Lower lobe of right lung (tissue), 2 donors: ENCODE data around the gene RANBP3L. TPM values are rescaled to one million over a fixed set of nuclear protein-coding genes. Genes with fewer than 3 reads are reported as not detected.

Experiments used
- ATAC-seq, 2 donors: fragments of 200-7000 bp; cut with Tn5 transposase; one replicate each; pipeline ENCODE4 v1.9.1; 2020 to 2022; ENCODE audit warnings: mild to moderate bottlenecking in 2 of 2, moderate library complexity in 2 of 2
- DNase-seq: peaks from one replicate; pipeline ENCODE4 v3.0.0-alpha.2; 2020
- H3K27ac ChIP-seq: fragments of 200-600 bp; one replicate; pipeline ENCODE4 v1.8.0; 2022
- H3K27me3 ChIP-seq: fragments of 200-600 bp; one replicate; pipeline ENCODE4 v1.8.0; 2022; ENCODE audit warnings: low read depth
- H3K36me3 ChIP-seq: fragments of 200-600 bp; one replicate; pipeline ENCODE4 v1.8.0; 2022; ENCODE audit warnings: mild to moderate bottlenecking
- H3K4me1 ChIP-seq: fragments of 200-600 bp; one replicate; pipeline ENCODE4 v1.8.0; 2022
- H3K4me3 ChIP-seq: fragments of 200-600 bp; one replicate; pipeline ENCODE4 v1.8.0; 2022; ENCODE audit warnings: mild to moderate bottlenecking
- H3K9me3 ChIP-seq: fragments of 200-600 bp; one replicate; pipeline ENCODE4 v1.8.0; 2022
- intact Hi-C: fragments of 100-400 bp; cut with DNase I; formaldehyde crosslinking; loops from one replicate; pipeline ENCODE4 v1.11.0; 2022
- total RNA-seq: library from RNA; stranded (reverse); fragmentation: NEBNext Ultra II Directional; extraction: Animal tissue kit (Norgen Biotek cat#: 25700); gene quantifications from one replicate; pipeline ENCODE4 v1.2.1, GENCODE V29; 2021
- TF ChIP-seq, protein P1 (sequence below): fragments of 200-600 bp; IDR thresholded peaks from one replicate; pipeline ENCODE4 v1.8.0; 2022; ENCODE audit warnings: antibody characterized with exemption, mild to moderate bottlenecking
- donor health status: DM: no; HTN: yes; CAD: no; lungs with severe emphysema.

The RANBP3L gene
- total RNA-seq, 1 donor from 2014 or later = 2.8 TPM

DNA sequence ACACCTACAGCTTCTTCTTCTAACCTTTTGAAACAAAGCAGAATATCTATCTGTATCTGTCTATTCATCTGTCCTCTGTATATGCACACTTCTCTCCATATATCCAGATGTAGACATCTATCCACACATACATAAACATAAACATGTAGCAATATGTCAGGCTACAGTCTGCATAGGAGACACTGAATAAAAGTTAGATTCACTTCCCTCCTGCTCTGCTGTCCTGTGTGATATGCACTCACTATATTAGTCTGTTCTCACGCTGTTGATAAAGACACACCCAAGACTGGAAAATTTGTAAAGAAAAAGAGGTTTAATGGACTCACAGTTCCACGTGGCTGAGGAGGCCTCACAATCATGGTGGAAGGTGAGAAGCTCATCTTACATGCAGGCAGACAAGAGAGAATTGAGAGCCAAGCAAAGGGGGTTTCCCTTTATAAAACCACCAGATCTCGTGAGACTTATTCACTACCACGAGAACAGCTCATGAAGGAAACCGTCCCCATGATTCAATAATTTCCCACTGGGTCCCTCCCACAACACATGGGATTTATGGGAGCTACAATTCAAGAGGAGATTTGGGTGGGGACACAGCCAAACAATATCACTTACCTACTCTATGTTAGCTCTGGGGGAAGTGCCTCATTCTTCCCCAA is 24.1 kb downstream of the RANBP3L start:
- Histone ChIP-seq H3K9me3 (no peaks in the 10 kb centered on the region), H3K4me1 (no peaks in the 10 kb centered on the region), H3K27ac (no peak overlapping the region), H3K36me3 (no peaks in the 10 kb centered on the region), H3K4me3 (no peak overlapping the region), H3K27me3 (no peaks in the 10 kb centered on the region)
- intact Hi-C loops = no loop called here
- ATAC-seq (no peak), DNase-seq (no peak)
- TF ChIP-seq, protein P1, sequence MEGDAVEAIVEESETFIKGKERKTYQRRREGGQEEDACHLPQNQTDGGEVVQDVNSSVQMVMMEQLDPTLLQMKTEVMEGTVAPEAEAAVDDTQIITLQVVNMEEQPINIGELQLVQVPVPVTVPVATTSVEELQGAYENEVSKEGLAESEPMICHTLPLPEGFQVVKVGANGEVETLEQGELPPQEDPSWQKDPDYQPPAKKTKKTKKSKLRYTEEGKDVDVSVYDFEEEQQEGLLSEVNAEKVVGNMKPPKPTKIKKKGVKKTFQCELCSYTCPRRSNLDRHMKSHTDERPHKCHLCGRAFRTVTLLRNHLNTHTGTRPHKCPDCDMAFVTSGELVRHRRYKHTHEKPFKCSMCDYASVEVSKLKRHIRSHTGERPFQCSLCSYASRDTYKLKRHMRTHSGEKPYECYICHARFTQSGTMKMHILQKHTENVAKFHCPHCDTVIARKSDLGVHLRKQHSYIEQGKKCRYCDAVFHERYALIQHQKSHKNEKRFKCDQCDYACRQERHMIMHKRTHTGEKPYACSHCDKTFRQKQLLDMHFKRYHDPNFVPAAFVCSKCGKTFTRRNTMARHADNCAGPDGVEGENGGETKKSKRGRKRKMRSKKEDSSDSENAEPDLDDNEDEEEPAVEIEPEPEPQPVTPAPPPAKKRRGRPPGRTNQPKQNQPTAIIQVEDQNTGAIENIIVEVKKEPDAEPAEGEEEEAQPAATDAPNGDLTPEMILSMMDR = no peak

DNA sequence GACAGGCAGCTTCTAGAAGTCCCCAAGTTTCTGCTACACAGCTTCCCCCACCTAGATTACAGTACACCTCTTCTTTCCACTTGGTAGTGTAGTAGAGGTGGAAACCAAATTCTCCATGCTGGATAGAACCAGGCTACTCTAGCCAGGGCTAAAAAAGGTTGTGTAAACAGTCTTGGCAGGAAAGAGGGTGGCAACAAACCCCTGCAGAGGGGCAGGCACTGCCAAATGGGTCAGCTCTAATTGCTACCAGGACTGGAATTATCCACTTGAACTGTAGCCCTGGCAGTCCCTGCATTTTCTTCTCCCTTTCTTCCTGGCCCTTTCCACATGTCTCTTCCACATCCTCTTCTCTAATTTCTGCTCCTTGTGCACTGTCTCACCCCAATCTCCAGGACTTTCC is 24.8 kb downstream of the RANBP3L start:
- ATAC-seq = no peak
- no peak for DNase-seq
- Histone ChIP-seq H3K4me1 (no peaks in the 10 kb centered on the region), H3K27ac (no peak overlapping the region), H3K27me3 (no peaks in the 10 kb centered on the region), H3K36me3 (no peaks in the 10 kb centered on the region), H3K9me3 (no peaks in the 10 kb centered on the region), H3K4me3 (no peak overlapping the region)
- intact Hi-C loops = no loop called here
- TF ChIP-seq, protein P1 = no peak

DNA sequence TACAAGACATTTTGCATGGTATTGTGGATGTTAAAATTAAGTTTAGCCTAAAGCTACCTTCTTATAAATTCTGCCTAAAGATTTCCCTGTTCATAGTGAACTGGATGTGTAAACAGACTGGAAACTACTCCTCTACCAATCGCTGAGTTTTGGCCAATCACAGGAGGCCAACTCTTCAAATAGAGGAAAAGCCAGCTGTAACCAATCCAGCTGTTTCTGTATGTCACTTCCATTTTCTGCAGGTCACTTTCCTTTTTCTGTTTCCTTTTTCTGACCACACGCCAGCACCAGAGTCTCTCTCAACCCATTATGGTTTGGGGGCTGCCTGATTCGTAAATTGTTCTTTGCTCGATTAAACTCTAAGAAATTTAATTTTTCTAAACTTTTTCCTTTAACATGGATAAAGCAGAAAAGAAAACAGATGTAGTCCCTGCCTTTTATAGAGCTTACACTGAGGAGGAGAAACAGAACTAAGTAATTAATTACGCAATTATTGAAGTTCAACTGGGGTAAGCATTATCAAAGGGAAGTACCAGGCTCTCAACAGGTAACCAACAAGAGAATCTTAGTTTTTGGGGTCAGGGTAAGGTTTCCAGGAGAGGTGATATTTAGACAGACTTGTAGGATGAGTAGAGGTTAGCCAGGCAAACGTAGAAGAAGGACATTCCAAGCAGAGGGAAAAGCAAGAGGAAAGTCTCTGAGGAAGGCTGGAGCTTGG is 27.7 kb downstream of the RANBP3L start:
- H3K27me3 ChIP-seq = no peaks in the 10 kb centered on the region
- DNase-seq = no peak
- intact Hi-C loops = no loop called here
- no peaks in the 10 kb centered on the region for H3K36me3 ChIP-seq
- H3K27ac ChIP-seq = no peak overlapping the region
- H3K4me3 ChIP-seq = no peak overlapping the region
- no peaks in the 10 kb centered on the region for H3K4me1 ChIP-seq
- TF ChIP-seq, protein P1 = no peak
- H3K9me3 ChIP-seq = no peaks in the 10 kb centered on the region
- peak in 1 of 2 donors; percentile 34 for ATAC-seq

DNA sequence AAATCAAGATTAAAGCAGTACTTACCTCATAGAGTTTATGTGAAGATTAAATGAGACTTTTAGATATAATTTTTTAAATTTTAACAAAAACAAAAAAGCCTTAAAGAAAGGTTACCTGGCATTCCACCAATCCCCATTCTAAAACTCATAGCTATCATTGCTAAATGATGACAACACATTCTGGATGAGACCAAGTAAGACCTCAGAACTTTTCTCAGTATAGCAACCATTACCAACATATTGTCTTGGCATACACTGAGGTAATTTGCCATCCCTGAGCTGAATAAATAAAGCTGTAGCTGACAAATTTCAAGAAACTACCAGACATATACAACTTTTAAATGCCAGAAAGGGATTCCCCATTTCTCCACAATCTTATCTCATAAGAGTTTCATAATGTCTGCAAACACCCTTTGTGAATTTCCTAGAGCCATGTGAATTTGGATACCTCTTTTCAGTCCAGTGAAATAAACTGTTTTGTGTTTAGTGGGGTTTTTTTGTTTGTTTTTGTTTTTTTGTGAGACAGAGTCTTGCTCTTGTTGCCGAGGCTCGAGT is 29.5 kb downstream of the RANBP3L start:
- Histone ChIP-seq H3K4me1 (no peaks in the 10 kb centered on the region), H3K4me3 (no peak overlapping the region), H3K9me3 (no peaks in the 10 kb centered on the region), H3K27ac (no peak overlapping the region), H3K27me3 (no peaks in the 10 kb centered on the region), H3K36me3 (no peaks in the 10 kb centered on the region)
- DNase-seq (no peak), ATAC-seq (no peak)
- TF ChIP-seq, protein P1 = no peak
- intact Hi-C loops = no loop called here

DNA sequence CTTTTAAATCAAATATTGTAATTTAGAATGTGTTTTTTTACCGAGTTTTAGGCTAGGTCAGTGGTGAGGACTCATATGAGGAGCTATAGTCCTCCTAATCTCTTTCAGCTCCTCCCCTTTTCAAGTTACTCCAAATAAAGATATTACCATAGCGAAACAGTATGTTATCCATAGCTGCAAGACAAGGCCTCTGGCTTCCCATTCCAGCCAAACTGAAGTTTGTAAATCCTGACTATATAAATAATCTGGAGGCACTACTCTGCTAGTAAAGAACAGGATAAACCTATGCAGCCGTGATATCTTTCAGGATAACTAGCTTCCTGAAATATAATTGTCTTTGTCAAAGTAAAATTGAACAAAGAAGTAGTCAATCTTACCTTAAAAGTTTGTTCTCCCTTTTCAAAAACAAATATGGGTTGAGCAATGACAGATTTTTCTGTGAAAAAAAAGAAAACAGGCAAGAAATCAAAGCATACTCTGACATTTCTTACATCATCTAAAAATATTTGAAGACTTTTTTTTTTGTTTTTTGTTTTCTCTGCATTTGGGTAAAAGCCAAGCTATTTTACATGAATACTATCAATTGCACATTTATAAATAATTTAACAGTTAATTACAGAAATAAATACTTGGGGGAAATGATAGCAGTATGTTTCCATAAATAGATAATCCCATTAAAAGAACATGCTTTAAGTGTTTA is 30.7 kb downstream of the RANBP3L start:
- Histone ChIP-seq H3K27me3 (no peaks in the 10 kb centered on the region), H3K27ac (no peak overlapping the region), H3K9me3 (no peaks in the 10 kb centered on the region), H3K36me3 (no peaks in the 10 kb centered on the region), H3K4me1 (no peaks in the 10 kb centered on the region), H3K4me3 (no peak overlapping the region)
- DNase-seq = no peak
- no peak for ATAC-seq
- TF ChIP-seq, protein P1 = no peak
- intact Hi-C loops = no loop called here
